Measurements from ENCODE around the gene ADAMTSL1.

Gene ADAMTSL1, protein sequence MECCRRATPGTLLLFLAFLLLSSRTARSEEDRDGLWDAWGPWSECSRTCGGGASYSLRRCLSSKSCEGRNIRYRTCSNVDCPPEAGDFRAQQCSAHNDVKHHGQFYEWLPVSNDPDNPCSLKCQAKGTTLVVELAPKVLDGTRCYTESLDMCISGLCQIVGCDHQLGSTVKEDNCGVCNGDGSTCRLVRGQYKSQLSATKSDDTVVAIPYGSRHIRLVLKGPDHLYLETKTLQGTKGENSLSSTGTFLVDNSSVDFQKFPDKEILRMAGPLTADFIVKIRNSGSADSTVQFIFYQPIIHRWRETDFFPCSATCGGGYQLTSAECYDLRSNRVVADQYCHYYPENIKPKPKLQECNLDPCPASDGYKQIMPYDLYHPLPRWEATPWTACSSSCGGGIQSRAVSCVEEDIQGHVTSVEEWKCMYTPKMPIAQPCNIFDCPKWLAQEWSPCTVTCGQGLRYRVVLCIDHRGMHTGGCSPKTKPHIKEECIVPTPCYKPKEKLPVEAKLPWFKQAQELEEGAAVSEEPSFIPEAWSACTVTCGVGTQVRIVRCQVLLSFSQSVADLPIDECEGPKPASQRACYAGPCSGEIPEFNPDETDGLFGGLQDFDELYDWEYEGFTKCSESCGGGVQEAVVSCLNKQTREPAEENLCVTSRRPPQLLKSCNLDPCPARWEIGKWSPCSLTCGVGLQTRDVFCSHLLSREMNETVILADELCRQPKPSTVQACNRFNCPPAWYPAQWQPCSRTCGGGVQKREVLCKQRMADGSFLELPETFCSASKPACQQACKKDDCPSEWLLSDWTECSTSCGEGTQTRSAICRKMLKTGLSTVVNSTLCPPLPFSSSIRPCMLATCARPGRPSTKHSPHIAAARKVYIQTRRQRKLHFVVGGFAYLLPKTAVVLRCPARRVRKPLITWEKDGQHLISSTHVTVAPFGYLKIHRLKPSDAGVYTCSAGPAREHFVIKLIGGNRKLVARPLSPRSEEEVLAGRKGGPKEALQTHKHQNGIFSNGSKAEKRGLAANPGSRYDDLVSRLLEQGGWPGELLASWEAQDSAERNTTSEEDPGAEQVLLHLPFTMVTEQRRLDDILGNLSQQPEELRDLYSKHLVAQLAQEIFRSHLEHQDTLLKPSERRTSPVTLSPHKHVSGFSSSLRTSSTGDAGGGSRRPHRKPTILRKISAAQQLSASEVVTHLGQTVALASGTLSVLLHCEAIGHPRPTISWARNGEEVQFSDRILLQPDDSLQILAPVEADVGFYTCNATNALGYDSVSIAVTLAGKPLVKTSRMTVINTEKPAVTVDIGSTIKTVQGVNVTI (N-terminal part only)

DNA sequence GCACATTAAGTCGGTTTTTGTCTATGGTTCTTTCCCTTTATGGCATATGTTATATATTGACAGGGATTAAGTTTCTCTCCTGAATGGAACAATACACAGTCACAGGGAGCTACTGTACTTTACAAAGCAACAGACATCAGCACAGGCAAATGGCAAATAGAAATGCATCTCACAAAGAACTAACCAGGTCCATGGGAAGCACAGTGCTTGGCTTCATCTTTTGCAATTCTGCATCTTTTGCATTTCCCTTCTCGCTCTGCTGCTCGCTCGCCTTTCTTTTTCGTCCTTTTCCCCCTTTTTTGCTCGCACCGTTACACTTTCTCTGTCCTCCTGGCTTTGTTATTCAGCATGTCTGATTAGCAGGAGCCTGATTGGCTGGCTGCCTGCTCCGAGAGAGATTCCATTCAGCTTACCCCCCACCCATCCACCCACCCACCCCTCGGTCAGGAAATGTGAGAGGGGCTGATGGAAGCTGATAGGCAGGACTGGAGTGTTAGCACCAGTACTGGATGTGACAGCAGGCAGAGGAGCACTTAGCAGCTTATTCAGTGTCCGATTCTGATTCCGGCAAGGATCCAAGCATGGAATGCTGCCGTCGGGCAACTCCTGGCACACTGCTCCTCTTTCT is at the start of gene ADAMTSL1:
TSS of gene ADAMTSL1 (plus strand) at position 502 of the 628 bp plus-strand sequence. CDS start at position 582, 80 bp downstream.
- no peak for DNase-seq

DNA sequence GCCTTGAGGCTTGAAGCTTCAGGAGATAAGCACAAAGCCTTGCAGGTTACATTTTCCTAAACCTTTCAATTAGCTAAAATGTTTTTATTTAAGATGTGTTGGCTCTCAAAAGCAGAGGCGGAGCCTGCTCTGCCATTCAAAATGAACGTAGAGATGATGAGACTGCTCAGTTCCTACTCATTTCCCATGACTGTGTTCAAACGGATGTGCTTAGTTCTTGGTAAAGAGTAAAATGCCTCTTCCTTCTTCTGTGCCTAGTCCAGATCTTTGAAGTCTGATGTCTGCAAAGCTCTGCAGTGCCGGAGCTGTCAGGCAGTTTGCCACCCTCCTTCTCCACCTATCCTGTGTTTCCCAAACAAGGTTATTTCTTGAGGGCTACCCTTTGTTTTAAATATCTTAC is 46.3 kb upstream of the ADAMTSL1 start:
- no peak for DNase-seq

DNA sequence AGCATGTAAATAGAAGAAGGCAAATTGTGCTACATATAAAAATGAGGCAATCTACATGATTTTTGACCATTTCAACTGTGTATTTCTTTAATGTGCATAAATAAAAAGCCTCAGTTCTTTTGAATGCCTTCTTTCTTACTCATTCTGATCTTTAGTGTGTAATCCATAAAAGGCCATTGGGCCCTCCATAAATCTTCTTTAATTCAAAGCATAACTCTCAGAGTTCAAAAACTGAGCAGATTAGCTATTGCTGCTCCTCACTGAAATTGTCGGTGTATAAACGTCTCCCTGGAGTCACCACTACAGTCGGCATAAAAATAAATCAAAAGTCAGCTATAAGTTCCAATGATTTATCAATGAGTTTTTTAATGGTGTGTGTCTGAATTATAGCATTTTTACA is 45.3 kb upstream of the ADAMTSL1 start:
- no peak for DNase-seq

DNA sequence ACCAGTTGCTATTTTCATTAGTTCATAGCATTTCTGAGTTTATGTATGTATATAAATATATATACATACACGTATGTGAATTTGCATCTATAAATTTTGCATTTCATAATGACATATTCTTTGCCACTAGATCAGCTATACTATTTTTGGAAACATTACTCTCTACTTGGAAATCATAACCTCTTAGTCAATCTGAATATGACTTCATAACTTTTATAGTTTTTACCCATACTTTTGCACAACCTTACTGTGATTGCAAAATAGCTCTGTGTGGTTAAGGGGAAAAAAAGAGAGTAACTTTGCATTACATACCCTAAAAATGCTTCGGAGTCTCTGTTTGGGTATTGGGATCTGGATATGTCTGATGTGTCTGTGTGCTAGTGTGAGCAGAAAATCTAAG is 44.9 kb upstream of the ADAMTSL1 start:
- no peak for DNase-seq

DNA sequence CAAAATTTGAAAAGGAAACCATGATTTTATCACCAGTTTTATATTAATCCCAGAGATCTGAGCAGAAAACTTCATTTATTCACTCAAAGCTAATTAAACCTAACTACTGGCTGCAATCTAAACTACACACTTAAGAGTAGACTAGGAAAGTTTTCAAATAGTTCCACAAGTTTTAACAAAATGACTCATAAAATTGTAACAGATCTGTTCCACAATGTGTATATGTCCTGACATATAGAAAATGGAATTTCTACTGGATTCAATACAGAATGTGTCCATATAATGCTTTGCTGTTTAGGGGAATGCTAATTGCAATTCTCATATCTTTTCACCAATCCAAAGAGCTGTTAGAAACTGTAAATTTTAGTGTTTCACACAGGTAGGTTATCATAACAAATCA is 40.3 kb upstream of the ADAMTSL1 start:
- no peak for DNase-seq

DNA sequence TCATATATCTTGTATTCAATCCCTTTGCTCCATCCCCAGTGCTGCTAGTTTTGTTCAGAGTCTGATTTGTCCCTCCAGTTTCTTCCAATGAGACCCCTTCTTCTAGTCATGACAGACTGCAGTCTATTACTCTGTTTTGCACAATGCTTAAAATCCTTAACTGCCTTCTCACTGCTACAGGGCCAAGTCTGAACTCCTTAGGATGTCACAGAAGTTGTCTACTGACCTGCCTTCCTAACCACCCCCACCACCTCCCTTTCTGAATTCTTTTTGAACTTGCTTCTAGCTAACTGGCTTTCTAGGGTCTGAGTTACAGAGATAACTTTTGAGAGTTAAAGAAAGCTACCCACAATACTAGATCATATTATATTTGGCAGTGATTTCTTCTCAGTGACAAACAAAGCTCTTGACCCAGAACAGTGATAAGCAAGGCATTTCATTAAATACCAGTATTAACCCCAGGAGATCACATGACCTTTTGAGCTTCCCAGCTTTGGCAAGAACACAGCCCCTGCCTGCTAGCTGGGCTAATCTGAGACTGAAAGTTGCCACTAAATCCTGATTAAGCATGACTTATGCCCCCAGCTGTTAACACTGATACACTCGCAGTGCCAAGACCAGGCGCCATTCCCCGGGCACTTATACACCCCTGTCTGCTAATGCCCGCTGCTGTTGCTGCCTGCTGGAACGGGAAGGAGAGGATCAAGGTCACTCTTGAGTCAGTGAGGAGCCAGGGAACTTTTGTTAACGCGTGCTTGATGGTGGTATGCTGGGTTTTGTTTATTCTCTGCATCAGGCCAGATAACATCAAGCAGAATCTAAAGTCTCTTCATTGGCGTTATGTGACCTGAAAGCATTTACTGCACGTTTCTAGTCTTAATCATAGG is 36.4 kb upstream of the ADAMTSL1 start:
- DNase-seq, result no peak

DNA sequence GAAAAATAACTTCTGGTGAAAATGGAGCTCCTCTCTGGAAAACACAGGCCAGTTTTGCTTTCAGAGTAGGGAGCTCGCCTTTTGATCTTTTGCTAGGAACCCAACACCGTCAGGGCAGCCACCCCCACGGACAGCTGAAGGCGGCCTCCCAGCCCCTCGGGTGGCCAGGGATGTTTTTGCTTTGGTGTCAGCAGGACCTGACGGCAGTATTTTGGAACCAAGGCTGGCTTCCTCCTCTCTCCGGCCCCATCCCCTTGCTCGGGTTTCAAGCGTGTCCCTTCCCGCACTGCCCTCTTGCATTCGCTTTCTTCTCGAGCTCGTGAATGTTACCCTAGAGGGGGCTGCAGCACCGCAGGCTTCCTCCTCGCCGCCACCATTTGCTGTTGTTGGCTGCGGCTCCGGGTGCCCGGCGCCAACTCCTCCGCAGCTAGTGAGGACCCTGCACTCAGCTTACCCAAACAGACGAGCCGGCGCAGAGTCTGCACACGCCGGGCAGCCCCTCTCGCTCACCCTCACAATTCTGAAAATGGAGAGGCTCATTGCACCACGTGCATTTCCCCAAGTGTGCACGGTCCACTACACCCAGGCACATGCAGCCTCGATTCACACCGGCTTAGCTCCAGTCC is 35.5 kb upstream of the ADAMTSL1 start:
- DNase-seq, result no peak

DNA sequence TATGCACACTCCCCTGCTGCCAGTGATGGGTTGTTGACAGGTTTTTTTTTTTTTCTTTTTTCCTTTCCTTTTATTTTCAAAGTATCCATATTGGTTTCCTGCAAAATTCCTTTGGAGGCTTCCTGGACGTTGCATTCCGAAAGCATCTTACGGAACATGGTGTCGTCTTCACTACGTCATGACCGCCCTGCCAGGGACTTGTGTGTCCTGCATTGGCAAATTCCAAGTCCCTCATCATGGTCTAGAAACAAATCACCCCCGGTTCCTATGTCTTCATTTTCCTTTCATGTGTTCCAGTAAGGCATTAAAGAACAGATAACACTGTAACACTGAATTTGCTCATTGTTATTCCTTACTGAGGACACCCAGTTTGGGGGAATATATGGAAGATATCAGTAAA is 35.0 kb upstream of the ADAMTSL1 start:
- no peak for DNase-seq

DNA sequence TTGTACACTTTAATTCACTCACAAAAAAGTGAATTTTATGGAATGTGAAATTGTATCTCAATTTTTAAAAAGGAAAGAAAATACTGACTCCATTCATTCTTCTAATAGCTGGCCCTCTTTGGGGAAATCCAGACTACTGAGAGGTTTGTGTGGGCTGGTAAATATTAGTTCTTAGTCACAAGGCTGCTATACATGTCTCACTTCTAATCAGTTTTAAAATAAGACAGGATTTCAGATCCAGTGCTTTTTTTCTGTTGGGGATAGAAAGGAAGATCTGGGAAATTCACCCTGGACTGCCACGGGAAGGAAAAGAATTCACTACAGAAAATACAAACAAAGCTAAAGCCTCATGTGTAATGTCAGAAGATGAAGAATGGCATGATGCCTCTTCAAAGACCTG is 32.7 kb upstream of the ADAMTSL1 start:
- no peak for DNase-seq

DNA sequence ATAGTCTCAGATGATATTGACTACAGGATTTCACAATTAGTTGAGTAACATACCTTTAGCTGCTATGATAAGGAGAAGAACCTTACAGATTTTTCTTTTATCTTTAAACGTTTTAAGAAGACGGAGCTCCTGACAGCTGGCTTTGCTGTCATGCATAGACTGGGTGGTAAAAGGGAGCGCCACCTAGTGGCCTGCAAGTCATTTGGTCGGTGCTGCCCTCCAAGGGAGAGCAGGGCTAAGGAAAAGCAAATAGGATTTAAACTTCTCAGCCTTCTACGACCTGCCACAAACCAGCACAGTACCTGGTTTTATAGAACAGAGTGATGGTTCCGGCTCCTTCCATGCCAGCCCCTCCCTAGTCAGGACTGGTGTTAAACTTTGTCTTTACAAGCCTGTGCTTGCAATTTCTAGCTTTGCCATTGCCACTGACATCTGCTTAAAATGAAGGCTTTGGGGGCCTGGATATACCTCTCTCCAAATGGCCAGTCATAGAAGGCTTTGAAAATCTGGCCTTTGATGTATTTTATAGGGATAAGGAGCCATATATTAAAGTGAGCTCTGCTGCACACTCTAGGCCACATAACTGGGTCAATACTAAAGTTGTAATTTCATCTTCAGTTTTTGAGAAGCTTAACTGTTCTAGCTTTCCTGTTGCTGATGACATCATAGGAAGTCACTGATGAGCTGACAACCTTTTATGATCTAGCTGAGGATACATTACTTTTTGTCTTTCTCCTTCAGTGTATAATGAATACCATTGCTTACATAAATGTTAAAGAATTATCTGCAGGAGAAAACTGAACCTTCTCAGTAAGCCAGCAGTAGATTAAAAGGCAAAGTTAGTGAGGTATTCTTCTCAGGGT is 31.1 kb upstream of the ADAMTSL1 start:
- DNase-seq, result peak; percentile 57

DNA sequence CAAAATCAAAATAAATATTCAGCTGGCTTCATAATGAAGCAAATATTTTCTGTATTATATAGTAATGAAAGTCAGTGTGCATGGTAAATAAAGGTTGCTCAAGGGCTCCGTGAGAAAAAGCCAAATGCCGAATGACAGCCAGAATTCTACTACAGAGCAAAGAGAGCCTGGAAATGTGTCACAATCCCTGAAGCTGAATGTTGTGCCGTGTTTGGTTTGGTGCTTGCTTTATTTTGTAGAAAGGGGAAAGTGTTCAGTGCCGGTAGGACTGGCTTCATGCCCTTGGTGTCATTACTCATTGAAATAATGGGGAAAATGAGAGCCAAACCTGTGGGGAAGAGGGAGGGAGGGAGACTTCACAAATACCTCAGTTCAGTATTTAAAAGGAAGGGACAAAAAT is 26.8 kb upstream of the ADAMTSL1 start:
- DNase-seq, result no peak

DNA sequence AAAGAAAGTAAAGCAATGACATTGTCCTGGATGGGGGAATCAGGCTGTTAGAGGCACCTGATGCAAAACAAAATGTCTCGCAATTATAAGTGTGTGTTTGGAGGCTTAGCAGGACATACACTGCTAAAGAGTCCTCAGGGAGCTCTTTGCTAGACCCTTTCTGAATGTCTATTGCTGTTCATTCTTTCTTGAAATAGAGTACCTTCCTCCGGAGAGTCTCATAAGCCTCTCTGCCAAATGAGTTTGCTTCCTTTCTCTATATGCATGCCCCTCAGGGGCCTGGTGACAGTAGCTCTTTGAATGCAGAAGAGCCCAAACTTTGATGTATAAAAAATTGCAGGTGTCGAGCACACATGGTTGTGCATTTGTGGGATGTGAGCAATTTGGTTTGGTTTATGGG is 26.4 kb upstream of the ADAMTSL1 start:
- no peak for DNase-seq

DNA sequence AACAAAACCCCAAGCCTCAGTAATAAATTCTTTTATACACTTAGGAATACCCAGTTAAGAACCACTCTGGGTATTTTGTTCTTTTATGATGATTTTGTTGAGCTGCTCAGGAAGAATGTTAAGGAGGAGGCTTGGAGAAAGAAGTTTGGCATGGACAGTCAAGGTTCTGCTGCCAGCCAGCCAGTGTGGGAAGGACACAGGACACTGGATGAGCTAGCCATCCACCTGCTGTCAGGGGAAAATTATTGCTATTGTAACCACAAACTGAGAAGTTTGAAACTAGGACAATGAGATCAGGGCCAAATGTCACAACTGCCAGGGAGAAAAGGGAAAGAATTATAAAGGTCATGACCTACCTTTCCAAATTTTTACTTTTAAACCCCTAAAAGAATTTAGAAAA is 25.9 kb upstream of the ADAMTSL1 start:
- DNase-seq, result no peak

DNA sequence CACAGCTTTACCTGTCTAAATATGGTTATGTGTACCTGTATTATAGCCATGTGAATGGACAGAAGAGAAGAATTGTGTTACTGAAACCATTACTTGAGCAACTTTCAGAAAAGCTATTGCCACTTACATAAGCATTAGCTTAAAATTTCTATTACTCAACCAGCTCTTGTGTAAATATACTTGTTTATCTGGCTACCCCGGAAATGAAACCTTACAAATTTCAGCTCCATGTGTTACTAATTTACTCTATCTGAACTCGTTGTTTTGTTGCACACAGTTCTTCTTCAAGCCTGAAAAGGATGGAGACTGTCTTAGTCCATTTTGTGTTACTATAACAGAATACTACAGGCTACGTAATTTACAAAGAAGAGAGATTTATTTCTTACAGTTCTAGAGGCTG is 22.5 kb upstream of the ADAMTSL1 start:
- no peak for DNase-seq

DNA sequence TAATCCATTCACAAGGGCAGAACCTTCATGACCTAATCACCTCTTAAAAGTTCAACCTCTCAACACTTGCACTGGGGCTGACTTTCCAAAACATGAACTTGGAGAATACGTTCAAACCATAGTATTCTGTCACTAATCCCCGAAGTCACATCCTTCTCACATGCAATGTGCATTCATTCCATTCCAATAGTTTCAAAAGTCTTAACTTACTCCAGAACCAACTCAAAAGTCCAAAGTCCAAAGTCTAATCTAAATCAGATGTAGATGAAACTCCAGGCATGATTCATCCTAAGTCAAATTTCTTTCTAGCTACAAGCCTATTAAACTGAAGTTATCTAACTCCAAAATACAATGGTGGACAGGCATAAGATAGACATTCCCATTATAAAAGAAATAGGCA is 21.7 kb upstream of the ADAMTSL1 start:
- DNase-seq, result no peak

DNA sequence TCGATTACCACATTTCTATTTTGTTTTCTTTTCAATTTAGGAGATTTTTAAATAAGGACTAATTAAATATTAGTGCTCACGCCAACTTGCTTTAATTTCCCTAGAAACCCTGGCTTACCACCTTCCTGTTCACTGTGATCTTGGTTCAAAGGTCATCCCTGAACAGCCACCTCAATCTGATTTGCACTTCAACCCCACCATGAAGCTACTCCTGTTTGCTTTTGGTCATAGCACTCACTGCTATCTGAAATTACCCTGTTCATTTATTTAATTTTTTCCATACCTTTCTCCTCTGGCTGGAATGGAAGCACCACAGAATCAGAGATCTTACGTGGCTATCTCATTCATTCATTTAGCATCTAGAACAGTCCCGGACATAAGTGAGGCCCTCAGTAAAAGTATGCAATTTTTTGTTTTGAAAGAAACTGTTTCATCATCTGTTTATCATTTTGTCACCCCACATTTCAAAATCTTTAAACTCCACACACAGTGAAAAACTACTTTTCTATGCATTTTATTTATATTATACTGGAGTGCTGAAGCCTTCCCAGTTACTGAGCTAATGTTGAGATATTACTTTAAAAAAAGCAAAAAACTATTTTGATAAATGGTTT is 17.2 kb upstream of the ADAMTSL1 start:
- DNase-seq, result no peak

DNA sequence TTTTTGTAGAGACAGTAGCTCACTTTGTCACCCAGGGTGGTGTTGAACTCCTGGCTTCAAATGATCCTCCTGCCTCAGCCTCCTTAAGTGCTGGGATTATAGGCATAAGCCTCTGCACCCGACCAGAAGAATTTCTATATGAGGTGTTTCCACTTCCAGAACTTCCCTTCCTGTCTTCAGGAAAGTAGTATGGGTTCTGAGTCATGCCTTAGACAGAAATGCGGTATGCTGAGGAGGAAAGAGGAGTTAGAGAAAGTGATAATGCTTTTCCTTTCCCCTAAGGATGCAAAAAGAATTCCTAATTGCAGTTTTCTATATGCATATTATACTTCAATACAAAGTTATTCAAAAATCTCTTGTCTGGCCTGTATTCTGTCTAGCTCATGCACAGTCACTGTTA is 16.4 kb upstream of the ADAMTSL1 start:
- no peak for DNase-seq

DNA sequence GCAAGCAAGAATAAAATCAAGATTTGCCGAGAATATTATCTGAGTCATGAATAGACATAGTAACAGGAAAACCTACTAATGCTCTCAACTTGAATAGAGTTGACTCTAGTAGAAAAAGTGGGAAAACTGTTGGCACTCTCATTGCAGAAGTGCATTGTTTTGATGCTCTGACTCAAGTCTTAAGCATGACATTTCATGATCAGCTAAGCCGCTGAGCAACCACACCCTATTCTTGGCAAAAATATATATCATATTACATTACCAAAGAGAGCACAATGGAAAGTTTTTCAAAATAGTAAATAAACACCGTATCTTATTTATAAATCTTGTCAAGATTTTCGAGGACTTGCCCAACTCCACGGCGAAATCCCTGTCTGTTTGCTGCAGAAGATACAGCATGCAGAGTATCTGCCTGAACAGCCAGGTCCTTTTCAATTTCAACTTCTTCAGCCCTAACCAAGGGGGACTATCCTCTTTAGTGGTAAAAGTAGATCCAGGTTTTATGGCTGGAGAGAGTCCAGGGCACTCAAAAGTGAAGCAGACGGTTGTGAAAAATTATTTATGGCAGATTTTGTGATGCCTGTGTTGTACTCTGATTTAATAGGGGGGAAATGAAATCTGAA is 13.9 kb upstream of the ADAMTSL1 start:
- no peak for DNase-seq

DNA sequence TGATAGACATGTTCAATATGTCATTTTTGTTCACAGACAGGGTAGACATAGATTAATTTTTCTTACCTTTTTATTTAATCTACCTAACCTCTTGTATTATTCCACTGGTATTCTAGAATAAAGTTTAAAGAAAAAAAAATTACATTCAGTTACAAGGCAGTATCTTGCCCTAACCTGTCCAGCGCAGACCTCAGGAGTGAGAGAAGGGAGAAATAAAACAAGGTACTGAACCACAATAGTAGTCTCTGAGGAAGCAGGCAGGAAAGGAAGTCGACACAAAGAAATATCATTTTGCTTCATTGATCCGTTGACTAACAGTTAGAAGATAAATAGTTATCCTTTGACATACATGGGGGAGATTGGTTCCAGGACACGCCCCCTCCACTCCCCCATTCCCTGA is 12.5 kb upstream of the ADAMTSL1 start:
- DNase-seq, result no peak
